ENCODE results near the gene MB21D2. TPM values are rescaled to one million over a fixed set of nuclear protein-coding genes. Genes with fewer than 3 reads are reported as not detected.

Gene MB21D2
- total and polyA plus RNA-seq, 2 experiments from 2014 or later: 4.0 to 5.2 TPM

DNA sequence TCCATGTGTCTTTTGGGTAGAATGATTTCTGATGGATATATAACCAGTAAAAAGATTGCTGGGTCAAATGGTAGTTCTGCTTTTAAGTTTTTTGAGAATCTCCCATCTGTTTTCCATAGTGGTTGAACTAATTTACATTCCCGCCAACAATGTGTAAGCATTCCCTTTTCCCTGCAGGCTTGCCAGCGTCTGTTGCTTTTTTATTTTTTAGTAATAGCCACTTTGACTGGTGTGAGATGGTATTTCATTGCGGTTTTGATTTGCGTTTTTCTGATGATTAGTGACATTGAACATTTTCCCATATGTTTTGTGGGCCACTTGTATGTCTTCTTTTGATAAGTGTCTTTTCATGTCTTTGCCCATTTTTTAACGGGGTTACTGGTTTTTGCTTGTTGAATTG, 36.3 kb upstream of the MB21D2 start:
- Histone ChIP-seq H3K27me3 (no peaks in the 10 kb centered on the region), H3K9me3 (ENCODE audit: low read depth) (no peaks in the 10 kb centered on the region)

DNA sequence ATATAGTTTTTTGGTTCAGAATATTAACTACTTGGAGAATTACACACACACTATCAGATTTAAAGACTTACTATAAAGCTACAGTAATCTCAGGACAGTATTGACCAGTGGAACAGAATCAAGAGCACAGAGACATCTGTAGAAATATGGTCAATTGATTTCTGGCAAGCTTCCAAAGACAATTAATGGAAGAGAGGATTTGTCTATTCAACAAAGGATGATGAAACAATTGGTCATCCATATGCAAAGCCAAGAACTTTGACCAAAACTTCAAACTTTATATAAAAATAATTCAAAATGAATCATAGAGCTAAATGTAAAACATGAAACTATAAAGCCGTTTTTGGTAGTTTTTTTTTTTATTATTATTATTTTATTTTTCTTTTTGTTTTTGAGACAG, 29.8 kb upstream of the MB21D2 start:
- no peak overlapping the region for H3K4me3 ChIP-seq
- no peaks in the 10 kb centered on the region for H3K36me3 ChIP-seq
- H3K9me3 ChIP-seq (ENCODE audit: low read depth): no peaks in the 10 kb centered on the region
- no peak overlapping the region for H3K27ac ChIP-seq
- H3K27me3 ChIP-seq: peaks cover 3% of the 10 kb centered on the region
- no peak for DNase-seq (ENCODE audit: low read depth in 1 of 2, low spot score in 1 of 2)
- H3K4me1 ChIP-seq (ENCODE audit: low read depth): no peaks in the 10 kb centered on the region
- TF ChIP-seq, protein P1, sequence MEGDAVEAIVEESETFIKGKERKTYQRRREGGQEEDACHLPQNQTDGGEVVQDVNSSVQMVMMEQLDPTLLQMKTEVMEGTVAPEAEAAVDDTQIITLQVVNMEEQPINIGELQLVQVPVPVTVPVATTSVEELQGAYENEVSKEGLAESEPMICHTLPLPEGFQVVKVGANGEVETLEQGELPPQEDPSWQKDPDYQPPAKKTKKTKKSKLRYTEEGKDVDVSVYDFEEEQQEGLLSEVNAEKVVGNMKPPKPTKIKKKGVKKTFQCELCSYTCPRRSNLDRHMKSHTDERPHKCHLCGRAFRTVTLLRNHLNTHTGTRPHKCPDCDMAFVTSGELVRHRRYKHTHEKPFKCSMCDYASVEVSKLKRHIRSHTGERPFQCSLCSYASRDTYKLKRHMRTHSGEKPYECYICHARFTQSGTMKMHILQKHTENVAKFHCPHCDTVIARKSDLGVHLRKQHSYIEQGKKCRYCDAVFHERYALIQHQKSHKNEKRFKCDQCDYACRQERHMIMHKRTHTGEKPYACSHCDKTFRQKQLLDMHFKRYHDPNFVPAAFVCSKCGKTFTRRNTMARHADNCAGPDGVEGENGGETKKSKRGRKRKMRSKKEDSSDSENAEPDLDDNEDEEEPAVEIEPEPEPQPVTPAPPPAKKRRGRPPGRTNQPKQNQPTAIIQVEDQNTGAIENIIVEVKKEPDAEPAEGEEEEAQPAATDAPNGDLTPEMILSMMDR (IDR thresholded peaks at IDR 0.05; ENCODE audit: low read depth, low read length): no peak

More for the DNA sequence above, 36.3 kb upstream of the MB21D2 start:
- no peaks in the 10 kb centered on the region for H3K36me3 ChIP-seq
- DNase-seq (ENCODE audit: low read depth in 1 of 2, low spot score in 1 of 2): no peak
- H3K27ac ChIP-seq: no peak overlapping the region
- H3K4me1 ChIP-seq (ENCODE audit: low read depth): no peaks in the 10 kb centered on the region
- TF ChIP-seq, protein P1 (IDR thresholded peaks at IDR 0.05; ENCODE audit: low read depth, low read length): no peak
- no peak overlapping the region for H3K4me3 ChIP-seq

DNA sequence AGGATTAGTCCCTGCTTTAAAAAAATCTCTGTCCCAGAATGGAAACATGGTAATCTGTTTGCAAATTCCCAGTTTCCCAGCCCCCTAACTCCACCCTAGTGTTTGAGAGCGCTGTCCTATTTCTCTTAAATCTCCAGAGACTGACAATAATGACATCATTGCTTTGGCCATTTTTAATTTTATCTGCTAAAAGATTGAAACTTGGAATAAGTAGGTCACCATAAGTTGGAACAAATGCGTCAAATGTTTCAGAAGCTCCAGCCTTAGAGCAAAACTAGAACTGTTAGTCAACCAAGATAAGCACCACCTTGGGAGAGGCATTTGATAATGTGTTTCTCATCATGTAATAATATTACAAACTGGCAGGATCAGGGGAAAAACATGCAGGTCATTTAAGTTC, 25.7 kb upstream of the MB21D2 start:
- H3K27ac ChIP-seq: no peak overlapping the region
- H3K9me3 ChIP-seq (ENCODE audit: low read depth): no peaks in the 10 kb centered on the region
- no peaks in the 10 kb centered on the region for H3K36me3 ChIP-seq
- H3K4me1 ChIP-seq (ENCODE audit: low read depth): no peaks in the 10 kb centered on the region
- TF ChIP-seq, protein P1 (IDR thresholded peaks at IDR 0.05; ENCODE audit: low read depth, low read length): no peak
- no peak overlapping the region for H3K4me3 ChIP-seq
- H3K27me3 ChIP-seq: peaks cover 3% of the 10 kb centered on the region
- DNase-seq (ENCODE audit: low read depth in 1 of 2, low spot score in 1 of 2): peak in 1 of 2 donors; percentile 75

DNA sequence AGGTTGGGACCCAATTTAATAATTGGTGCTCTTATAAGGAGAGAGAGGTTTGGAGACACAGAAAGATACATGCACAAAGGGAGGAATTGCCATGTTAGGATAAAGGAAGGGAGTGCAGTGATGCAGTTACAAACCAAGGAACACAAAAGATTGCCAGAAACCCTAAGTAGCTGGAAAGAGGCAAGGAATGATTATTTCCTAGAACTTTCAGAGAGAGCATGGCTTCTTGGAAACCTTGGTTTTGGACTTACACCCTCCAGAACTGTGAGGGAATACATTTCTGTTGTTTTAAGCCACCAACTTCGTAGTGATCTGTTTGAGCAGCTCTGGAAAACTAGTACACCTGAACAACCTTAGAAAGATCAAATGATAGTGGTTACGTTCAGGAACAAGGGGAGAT, 25.0 kb upstream of the MB21D2 start:
- Histone ChIP-seq H3K27me3 (peaks cover 3% of the 10 kb centered on the region), H3K9me3 (ENCODE audit: low read depth) (no peaks in the 10 kb centered on the region), H3K27ac (no peak overlapping the region), H3K36me3 (no peaks in the 10 kb centered on the region), H3K4me1 (ENCODE audit: low read depth) (no peaks in the 10 kb centered on the region), H3K4me3 (no peak overlapping the region)
- TF ChIP-seq, protein P1 (IDR thresholded peaks at IDR 0.05; ENCODE audit: low read depth, low read length): no peak
- no peak for DNase-seq (ENCODE audit: low read depth in 1 of 2, low spot score in 1 of 2)

DNA sequence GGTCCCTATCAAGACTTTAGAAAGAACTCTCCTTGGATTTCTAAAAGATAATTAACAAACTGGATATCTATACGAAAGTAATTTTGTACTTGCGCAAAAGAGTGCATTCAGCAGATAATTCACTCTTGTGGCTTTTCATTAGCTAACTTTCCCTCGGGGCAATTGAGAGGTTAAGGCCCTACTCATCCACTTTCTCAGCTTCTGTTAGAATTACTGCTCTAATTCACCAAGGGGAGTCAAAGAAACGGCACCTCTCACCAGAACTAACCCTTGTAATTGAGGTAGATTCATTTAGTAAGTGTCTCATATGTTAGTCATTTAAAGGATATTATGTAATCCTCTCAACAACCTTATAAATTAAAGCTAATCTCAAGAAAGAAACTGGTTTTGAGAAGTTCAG, 22.5 kb upstream of the MB21D2 start:
- H3K27ac ChIP-seq: no peak overlapping the region
- no peak overlapping the region for H3K4me3 ChIP-seq
- TF ChIP-seq, protein P1 (IDR thresholded peaks at IDR 0.05; ENCODE audit: low read depth, low read length): no peak
- no peaks in the 10 kb centered on the region for H3K27me3 ChIP-seq
- DNase-seq (ENCODE audit: low read depth in 1 of 2, low spot score in 1 of 2): no peak
- no peaks in the 10 kb centered on the region for H3K4me1 ChIP-seq (ENCODE audit: low read depth)
- H3K9me3 ChIP-seq (ENCODE audit: low read depth): no peaks in the 10 kb centered on the region
- H3K36me3 ChIP-seq: no peaks in the 10 kb centered on the region

DNA sequence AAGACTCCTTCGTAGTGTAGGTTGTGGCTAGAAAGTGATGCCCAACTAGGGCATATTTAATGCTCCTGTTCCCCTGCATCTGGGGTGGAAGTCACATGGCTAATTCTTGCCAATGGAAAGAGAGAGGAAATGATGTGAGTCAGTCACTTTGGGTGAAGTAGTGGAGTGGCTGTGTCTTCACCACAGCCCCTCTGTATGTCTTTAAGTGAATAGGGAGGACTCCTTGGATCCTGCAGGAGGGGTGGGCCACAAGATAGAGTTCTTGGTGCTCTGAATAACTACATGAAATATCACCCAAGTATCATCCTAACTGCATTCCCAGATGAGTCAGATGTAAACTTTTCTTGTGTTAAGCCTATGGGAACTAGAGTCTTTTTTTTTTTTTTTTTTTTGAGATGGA, 17.8 kb upstream of the MB21D2 start:
- TF ChIP-seq, protein P1 (IDR thresholded peaks at IDR 0.05; ENCODE audit: low read depth, low read length): no peak
- Histone ChIP-seq H3K27ac (no peak overlapping the region), H3K36me3 (no peaks in the 10 kb centered on the region), H3K4me1 (ENCODE audit: low read depth) (no peaks in the 10 kb centered on the region), H3K27me3 (no peaks in the 10 kb centered on the region), H3K9me3 (ENCODE audit: low read depth) (no peaks in the 10 kb centered on the region), H3K4me3 (no peak overlapping the region)
- DNase-seq (ENCODE audit: low read depth in 1 of 2, low spot score in 1 of 2): no peak
